ENCODE data around the gene RAB27B. TPM values are rescaled to one million over a fixed set of nuclear protein-coding genes. Genes with fewer than 3 reads are reported as not detected.

The RAB27B gene
- total and polyA plus RNA-seq, 8 donors = 1.8 to 102 (median 17.0) TPM

GRCh38 chr18:54790109-54790508 is 38.2 kb upstream of the RAB27B start:
- H3K9me3 ChIP-seq = no peaks in the 10 kb centered on the region
- intact Hi-C loops (cut with DNase I; ENCODE audit: low total_unique reads) = no loop called here
- no peak overlapping the region for H3K27ac ChIP-seq
- WGBS, 5 donors = 61 to 87% (median 74%) methylated on average over 1 of the region's 1 CpG
- no peak for DNase-seq
- no peaks in the 10 kb centered on the region for H3K27me3 ChIP-seq
- no peaks in the 10 kb centered on the region for H3K4me1 ChIP-seq
- no peak for TF ChIP-seq EP300 (IDR thresholded peaks at IDR 0.05)
- no peak for TF ChIP-seq POLR2A (IDR thresholded peaks at IDR 0.05)
- TF ChIP-seq, protein P1, sequence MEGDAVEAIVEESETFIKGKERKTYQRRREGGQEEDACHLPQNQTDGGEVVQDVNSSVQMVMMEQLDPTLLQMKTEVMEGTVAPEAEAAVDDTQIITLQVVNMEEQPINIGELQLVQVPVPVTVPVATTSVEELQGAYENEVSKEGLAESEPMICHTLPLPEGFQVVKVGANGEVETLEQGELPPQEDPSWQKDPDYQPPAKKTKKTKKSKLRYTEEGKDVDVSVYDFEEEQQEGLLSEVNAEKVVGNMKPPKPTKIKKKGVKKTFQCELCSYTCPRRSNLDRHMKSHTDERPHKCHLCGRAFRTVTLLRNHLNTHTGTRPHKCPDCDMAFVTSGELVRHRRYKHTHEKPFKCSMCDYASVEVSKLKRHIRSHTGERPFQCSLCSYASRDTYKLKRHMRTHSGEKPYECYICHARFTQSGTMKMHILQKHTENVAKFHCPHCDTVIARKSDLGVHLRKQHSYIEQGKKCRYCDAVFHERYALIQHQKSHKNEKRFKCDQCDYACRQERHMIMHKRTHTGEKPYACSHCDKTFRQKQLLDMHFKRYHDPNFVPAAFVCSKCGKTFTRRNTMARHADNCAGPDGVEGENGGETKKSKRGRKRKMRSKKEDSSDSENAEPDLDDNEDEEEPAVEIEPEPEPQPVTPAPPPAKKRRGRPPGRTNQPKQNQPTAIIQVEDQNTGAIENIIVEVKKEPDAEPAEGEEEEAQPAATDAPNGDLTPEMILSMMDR (IDR thresholded peaks at IDR 0.05) = no peak
- TF ChIP-seq POLR2AphosphoS5 (IDR thresholded peaks at IDR 0.05) = no peak
- no peak overlapping the region for H3K4me3 ChIP-seq
- no peaks in the 10 kb centered on the region for H3K36me3 ChIP-seq

- Histone ChIP-seq H3K36me3 (no peaks in the 10 kb centered on the region), H3K4me1 (no peaks in the 10 kb centered on the region), H3K27me3 (no peaks in the 10 kb centered on the region), H3K27ac (no peak overlapping the region), H3K4me3 (no peak overlapping the region), H3K9me3 (no peaks in the 10 kb centered on the region)
- TF ChIP-seq, protein P1 (IDR thresholded peaks at IDR 0.05) = no peak
- TF ChIP-seq EP300 (IDR thresholded peaks at IDR 0.05) = no peak
- no peak for TF ChIP-seq POLR2AphosphoS5 (IDR thresholded peaks at IDR 0.05)
- TF ChIP-seq POLR2A (IDR thresholded peaks at IDR 0.05) = no peak
- intact Hi-C loops (cut with DNase I; ENCODE audit: low total_unique reads) = no loop called here
- WGBS, 5 donors = 88 to 97% (median 95%) methylated on average over 11 to 12 of the region's 12 CpGs
- no peak for DNase-seq
Observed at GRCh38 chr18:54791657-54792056, 36.6 kb upstream of the RAB27B start.

DNA sequence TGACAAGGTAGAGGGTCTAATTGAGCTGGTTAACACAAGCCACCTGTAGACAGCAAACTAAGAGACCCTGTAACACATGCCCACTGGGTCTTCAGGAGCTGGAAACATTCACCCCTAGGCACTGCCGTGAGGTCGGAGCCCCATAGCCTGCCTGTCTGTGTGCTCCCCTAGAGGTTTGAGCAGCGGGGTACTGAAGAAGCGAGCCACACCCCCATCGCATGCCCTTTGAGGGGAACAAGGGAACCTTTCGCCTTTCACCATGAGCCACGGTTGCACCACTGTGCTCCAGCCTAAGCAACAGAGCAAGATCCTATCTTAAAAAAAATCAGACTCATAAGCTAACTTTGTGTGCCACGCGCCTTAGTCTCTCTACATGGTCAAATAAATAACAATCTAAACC is 36.2 kb upstream of the RAB27B start:
- Histone ChIP-seq H3K9me3 (no peaks in the 10 kb centered on the region), H3K4me1 (no peaks in the 10 kb centered on the region), H3K27ac (no peak overlapping the region), H3K27me3 (no peaks in the 10 kb centered on the region), H3K36me3 (no peaks in the 10 kb centered on the region), H3K4me3 (no peak overlapping the region)
- intact Hi-C loops (cut with DNase I; ENCODE audit: low total_unique reads) = no loop called here
- TF ChIP-seq POLR2A (IDR thresholded peaks at IDR 0.05) (no peak), POLR2AphosphoS5 (IDR thresholded peaks at IDR 0.05) (no peak), EP300 (IDR thresholded peaks at IDR 0.05) (no peak)
- TF ChIP-seq, protein P1 (IDR thresholded peaks at IDR 0.05) = no peak
- no peak for DNase-seq
- 95 to 97% (median 96%) methylated on average over 9 of the region's 9 CpGs for WGBS, 5 donors

- no peaks in the 10 kb centered on the region for H3K27me3 ChIP-seq
- no peaks in the 10 kb centered on the region for H3K36me3 ChIP-seq
- no peak for TF ChIP-seq POLR2AphosphoS5 (IDR thresholded peaks at IDR 0.05)
- TF ChIP-seq, protein P1 (IDR thresholded peaks at IDR 0.05) = no peak
- no peak for TF ChIP-seq POLR2A (IDR thresholded peaks at IDR 0.05)
- TF ChIP-seq EP300 (IDR thresholded peaks at IDR 0.05) = no peak
- H3K27ac ChIP-seq = no peak overlapping the region
- 91 to 96% (median 94%) methylated on average over 1 of the region's 1 CpG for WGBS, 5 donors
- no peaks in the 10 kb centered on the region for H3K4me1 ChIP-seq
- no peak for DNase-seq
- H3K9me3 ChIP-seq = no peaks in the 10 kb centered on the region
- no peak overlapping the region for H3K4me3 ChIP-seq
- intact Hi-C loops (cut with DNase I; ENCODE audit: low total_unique reads) = no loop called here
Observed at GRCh38 chr18:54794823-54795222, 33.5 kb upstream of the RAB27B start.
